Neural crest cell (in vitro differentiated cells): ENCODE data around the gene DDX56. TPM values are rescaled to one million over a fixed set of nuclear protein-coding genes. Genes with fewer than 3 reads are reported as not detected.
A peak's percentile ranks its signal among the peaks of the same experiment; 100 is the strongest.

Experiments
- DNase-seq: peaks from one replicate; pipeline ENCODE4 v3.0.0; 2021; ENCODE audit warnings: low read depth, mixed read lengths, low spot score
- H3K27ac Mint-ChIP-seq: one replicate; pipeline ENCODE4 v1.8.0; 2021; ENCODE audit warnings: mild to moderate bottlenecking, mixed read lengths; ENCODE audit not compliant: unreplicated experiment
- H3K27me3 Mint-ChIP-seq: 2 replicates; pipeline ENCODE4 v1.8.0; 2021; ENCODE audit warnings: low read depth, mild to moderate bottlenecking, mixed read lengths
- H3K36me3 Mint-ChIP-seq: 2 replicates; pipeline ENCODE4 v1.8.0; 2021; ENCODE audit warnings: low read depth, mild to moderate bottlenecking, mixed read lengths
- H3K4me1 Mint-ChIP-seq: 2 replicates; pipeline ENCODE4 v1.8.0; 2021; ENCODE audit warnings: mixed read lengths
- H3K4me3 Mint-ChIP-seq: one replicate; pipeline ENCODE4 v1.8.0; 2021; ENCODE audit warnings: mild to moderate bottlenecking, mixed read lengths
- H3K9me3 Mint-ChIP-seq: 2 replicates; pipeline ENCODE4 v1.8.0; 2021; ENCODE audit warnings: mixed read lengths
- CTCF ChIP-seq: fragments of 200-600 bp; sonication (generic); conservative IDR thresholded peaks from 2 replicates; pipeline ENCODE4 v1.5.0; 2021; ENCODE audit warnings: antibody characterized with exemption, mild to moderate bottlenecking
- total RNA-seq: library from RNA; stranded (reverse); gene quantifications from 2 replicates; pipeline ENCODE4 v1.2.1, GENCODE V29; 2021

DDX56 gene
- total RNA-seq, 1 donor from 2014 or later, result 111 TPM

GRCh38 chr7:44615149-44615611 is 41.5 kb upstream of the DDX56 start:
- H3K36me3 Mint-ChIP-seq, result peaks cover 2% of the 10 kb centered on the region
- peaks cover 19% of the 10 kb centered on the region for H3K4me1 Mint-ChIP-seq
- TF ChIP-seq CTCF, result no peak
- H3K9me3 Mint-ChIP-seq, result no peaks in the 10 kb centered on the region
- H3K27ac Mint-ChIP-seq, result no peak overlapping the region
- no peak overlapping the region for H3K4me3 Mint-ChIP-seq
- H3K27me3 Mint-ChIP-seq, result no peaks in the 10 kb centered on the region
- no peak for DNase-seq

GRCh38 chr7:44609829-44610228 is 36.1 kb upstream of the DDX56 start:
- H3K27ac Mint-ChIP-seq, result no peak overlapping the region
- no peak for TF ChIP-seq CTCF
- peaks cover 3% of the 10 kb centered on the region for H3K36me3 Mint-ChIP-seq
- no peak for DNase-seq
- peak overlapping the region; percentile 55 for H3K4me3 Mint-ChIP-seq
- H3K27me3 Mint-ChIP-seq, result peaks cover 5% of the 10 kb centered on the region
- peaks cover 33% of the 10 kb centered on the region for H3K4me1 Mint-ChIP-seq
- H3K9me3 Mint-ChIP-seq, result peaks cover 2% of the 10 kb centered on the region

GRCh38 chr7:44608916-44609648 is 35.4 kb upstream of the DDX56 start:
- peak overlapping the region; percentile 81 for H3K4me3 Mint-ChIP-seq
- no peak for TF ChIP-seq CTCF
- peaks cover 28% of the 10 kb centered on the region for H3K4me1 Mint-ChIP-seq
- peaks cover 3% of the 10 kb centered on the region for H3K36me3 Mint-ChIP-seq
- no peak for DNase-seq
- H3K27me3 Mint-ChIP-seq, result peaks cover 7% of the 10 kb centered on the region
- peaks cover 2% of the 10 kb centered on the region for H3K9me3 Mint-ChIP-seq
- no peak overlapping the region for H3K27ac Mint-ChIP-seq

GRCh38 chr7:44607141-44608068 is 33.7 kb upstream of the DDX56 start:
- H3K36me3 Mint-ChIP-seq, result peaks cover 3% of the 10 kb centered on the region
- no peak for TF ChIP-seq CTCF
- peak overlapping the region; percentile 100 for H3K27ac Mint-ChIP-seq
- H3K4me3 Mint-ChIP-seq, result peak overlapping the region; percentile 99
- DNase-seq, result no peak
- peaks cover 16% of the 10 kb centered on the region for H3K27me3 Mint-ChIP-seq
- H3K4me1 Mint-ChIP-seq, result peaks cover 27% of the 10 kb centered on the region
- peaks cover 2% of the 10 kb centered on the region for H3K9me3 Mint-ChIP-seq

- TF ChIP-seq CTCF, result no peak
- Mint-ChIP-seq H3K9me3 (peaks cover 2% of the 10 kb centered on the region), H3K4me3 (peak within 1 kb of the TSS; percentile 99), H3K27me3 (peaks cover 22% of the 10 kb centered on the region), H3K36me3 (peaks cover 3% of the 10 kb centered on the region), H3K27ac (peak within 1 kb of the TSS; percentile 100), H3K4me1 (peaks cover 21% of the 10 kb centered on the region)
- peak; percentile 99 for DNase-seq
Observed at GRCh38 chr7:44606341-44607140, 32.8 kb upstream of the DDX56 start, which contains the start of gene OGDH. Gene OGDH, plus strand, starts transcription at chr7:44606627. Its CDS starts 17,717 bp downstream, at chr7:44624344.
